Measurements from ENCODE around the gene NTM. TPM values are rescaled to one million over a fixed set of nuclear protein-coding genes. Genes with fewer than 3 reads are reported as not detected.

Gene NTM
- total RNA-seq, 1 experiment from 2014 or later, result 9.9 TPM

DNA sequence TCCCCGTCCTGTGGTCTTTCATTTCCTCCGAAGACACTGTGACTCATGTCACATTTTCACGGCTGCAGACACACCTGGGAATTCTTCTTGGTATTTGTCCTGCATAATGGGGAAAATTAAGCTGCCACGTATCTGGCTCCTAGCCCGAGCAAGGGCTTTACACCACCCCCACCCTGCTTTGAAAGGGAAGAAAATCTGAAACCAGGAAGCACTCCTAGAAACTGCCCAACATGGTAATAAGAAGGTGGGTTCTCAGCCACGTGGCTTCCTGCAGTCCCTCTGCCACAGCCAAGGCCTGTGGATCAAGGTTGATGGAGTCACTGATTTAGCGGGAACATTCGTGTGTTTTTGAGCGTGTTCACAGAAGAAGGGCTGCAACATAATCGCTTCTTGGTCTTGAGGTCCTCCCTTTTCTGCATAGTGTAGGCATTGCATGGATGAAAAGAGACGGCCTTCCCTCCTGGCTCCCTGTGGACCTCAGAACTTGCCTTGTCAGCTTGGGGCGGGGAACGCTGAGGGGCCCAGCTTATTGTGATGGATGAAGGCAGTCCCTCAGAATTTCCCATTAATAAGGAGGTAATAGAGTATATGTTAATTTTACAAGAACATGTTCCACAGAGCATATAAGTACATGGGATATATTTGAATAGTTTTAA lies 292.0 kb downstream of the NTM start:
- Mint-ChIP-seq H3K27ac (no peak overlapping the region), H3K36me3 (ENCODE audit: insufficient read depth in 1 of 3, low read depth in 3 of 3) (no peaks in the 10 kb centered on the region), H3K9me3 (no peaks in the 10 kb centered on the region; a peak in 1 of 5 replicates), H3K4me3 (no peak overlapping the region), H3K27me3 (ENCODE audit: low read depth) (peaks cover 2% of the 10 kb centered on the region), H3K4me1 (peaks cover 42 to 55% of the 10 kb centered on the region in 2 experiments)
- H3K79me1 ChIP-seq (ENCODE audit: insufficient read depth, low read depth, low read length, poor library complexity, severe bottlenecking), result no peaks in the 10 kb centered on the region
- H4K91ac ChIP-seq (ENCODE audit: insufficient read length, low read depth, low read length), result no peak overlapping the region
- H3K18ac ChIP-seq (ENCODE audit: insufficient read length, low read depth, low read length), result no peak overlapping the region
- H3K4ac ChIP-seq (ENCODE audit: low read depth, low read length), result no peak overlapping the region
- TF ChIP-seq, protein P1, sequence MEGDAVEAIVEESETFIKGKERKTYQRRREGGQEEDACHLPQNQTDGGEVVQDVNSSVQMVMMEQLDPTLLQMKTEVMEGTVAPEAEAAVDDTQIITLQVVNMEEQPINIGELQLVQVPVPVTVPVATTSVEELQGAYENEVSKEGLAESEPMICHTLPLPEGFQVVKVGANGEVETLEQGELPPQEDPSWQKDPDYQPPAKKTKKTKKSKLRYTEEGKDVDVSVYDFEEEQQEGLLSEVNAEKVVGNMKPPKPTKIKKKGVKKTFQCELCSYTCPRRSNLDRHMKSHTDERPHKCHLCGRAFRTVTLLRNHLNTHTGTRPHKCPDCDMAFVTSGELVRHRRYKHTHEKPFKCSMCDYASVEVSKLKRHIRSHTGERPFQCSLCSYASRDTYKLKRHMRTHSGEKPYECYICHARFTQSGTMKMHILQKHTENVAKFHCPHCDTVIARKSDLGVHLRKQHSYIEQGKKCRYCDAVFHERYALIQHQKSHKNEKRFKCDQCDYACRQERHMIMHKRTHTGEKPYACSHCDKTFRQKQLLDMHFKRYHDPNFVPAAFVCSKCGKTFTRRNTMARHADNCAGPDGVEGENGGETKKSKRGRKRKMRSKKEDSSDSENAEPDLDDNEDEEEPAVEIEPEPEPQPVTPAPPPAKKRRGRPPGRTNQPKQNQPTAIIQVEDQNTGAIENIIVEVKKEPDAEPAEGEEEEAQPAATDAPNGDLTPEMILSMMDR (conservative IDR thresholded peaks at IDR 0.05), result no peak
- no peaks in the 10 kb centered on the region for H4K20me1 ChIP-seq (ENCODE audit: control insufficient read depth, insufficient read depth, insufficient read length)
- no peak overlapping the region for H3K23ac ChIP-seq (ENCODE audit: insufficient read length, low read depth, low read length)
- no CpG with 5 or more reads among the region's 13 CpGs for WGBS (ENCODE audit: extremely low coverage, insufficient read length, low lambda C conversion rate)
- H3K79me2 ChIP-seq (ENCODE audit: insufficient read depth, low read length), result no peaks in the 10 kb centered on the region
- H3K9ac ChIP-seq (ENCODE audit: extremely low read depth, insufficient read length, low read length), result no peak overlapping the region
- no peaks in the 10 kb centered on the region for H3K27me3 ChIP-seq (ENCODE audit: insufficient read depth, low read length)
- H2AK5ac ChIP-seq (ENCODE audit: insufficient read length, low read length), result no peak overlapping the region
- H2AFZ ChIP-seq (ENCODE audit: low read length), result no peak overlapping the region
- no peaks in the 10 kb centered on the region for H3K9me3 ChIP-seq (ENCODE audit: control insufficient read depth, low read depth, low read length)
- H4K5ac ChIP-seq (ENCODE audit: insufficient read length, low read depth, low read length), result no peak overlapping the region
- H3K14ac ChIP-seq (ENCODE audit: insufficient read depth, low read length), result no peak overlapping the region
- no peak for DNase-seq
- peaks cover 23% of the 10 kb centered on the region; the same call in 1 of the 2 replicates for H3K4me1 ChIP-seq (ENCODE audit: insufficient read depth, low read length)
- no peak overlapping the region for H3K27ac ChIP-seq (ENCODE audit: insufficient read length, low read depth, low read length)
- H2BK20ac ChIP-seq (ENCODE audit: low read depth, low read length, poor library complexity, severe bottlenecking), result no peak overlapping the region
- H2BK12ac ChIP-seq (ENCODE audit: insufficient read length, low read depth, low read length), result no peak overlapping the region
- H2BK5ac ChIP-seq (ENCODE audit: insufficient read length, low read length), result no peak overlapping the region
- no peak overlapping the region for H3K56ac ChIP-seq (ENCODE audit: insufficient read length, low read depth, low read length)
- no peak overlapping the region for H4K8ac ChIP-seq (replicated peaks; ENCODE audit: insufficient read length, low read depth, low read length)
- no peak overlapping the region for H3T11ph ChIP-seq (ENCODE audit: low read length)
- no peak overlapping the region for H2BK120ac ChIP-seq (ENCODE audit: low read depth, low read length, poor library complexity, severe bottlenecking)
- H3K4me2 ChIP-seq (ENCODE audit: insufficient read depth, insufficient read length, low read length), result no peak overlapping the region
- no peaks in the 10 kb centered on the region for H3K23me2 ChIP-seq (ENCODE audit: insufficient read length, low read depth, low read length, poor library complexity, severe bottlenecking)
- no peak overlapping the region for H2BK15ac ChIP-seq (ENCODE audit: low read depth, low read length)
